MCF 10A (cell line): ENCODE data around the gene RNF217. TPM values are rescaled to one million over a fixed set of nuclear protein-coding genes. Genes with fewer than 3 reads are reported as not detected.

Source experiments
- BruUV-seq: library from RNA; stranded (reverse); fragments of 400-500 nt; replicated peaks from 2 replicates; lab custom pipeline; 2021; lab: Mats Ljungman, UMichigan
- CTCF ChIA-PET: fragments of 300-600 bp; sonication (Branson Sonifier 250); formaldehyde crosslinking; extraction: SDS; loops from one replicate; lab custom pipeline; 2021; ENCODE audit warnings: antibody characterized with exemption, inconsistent platforms; lab: Yijun Ruan, JAX
- POLR2A ChIA-PET: fragments of 300-600, 350-650 bp; sonication (Branson Sonifier 250); formaldehyde crosslinking; extraction: SDS; loops from one replicate; lab custom pipeline; 2020; ENCODE audit warnings: antibody characterized with exemption, inconsistent platforms; lab: Yijun Ruan, JAX
- DNase-seq: peaks from one replicate; pipeline ENCODE4 v3.0.0-alpha.2; 2018; ENCODE audit not compliant: unreplicated experiment
- H3K27ac Mint-ChIP-seq: one replicate; pipeline ENCODE4 v1.8.0; 2022; ENCODE audit warnings: mild to moderate bottlenecking, low read depth, mixed read lengths; ENCODE audit not compliant: unreplicated experiment
- H3K27me3 Mint-ChIP-seq: one replicate; pipeline ENCODE4 v1.8.0; 2022; ENCODE audit warnings: mixed read lengths; ENCODE audit not compliant: insufficient read depth, unreplicated experiment
- H3K36me3 Mint-ChIP-seq: one replicate; pipeline ENCODE4 v1.8.0; 2022; ENCODE audit warnings: mild to moderate bottlenecking, moderate library complexity, mixed read lengths; ENCODE audit not compliant: insufficient read depth, unreplicated experiment
- H3K4me1 Mint-ChIP-seq: one replicate; pipeline ENCODE4 v1.8.0; 2022; ENCODE audit warnings: mixed read lengths; ENCODE audit not compliant: insufficient read depth, unreplicated experiment
- H3K4me3 Mint-ChIP-seq: one replicate; pipeline ENCODE4 v1.8.0; 2022; ENCODE audit warnings: mild to moderate bottlenecking, moderate library complexity, mixed read lengths; ENCODE audit not compliant: unreplicated experiment
- H3K9me3 Mint-ChIP-seq: one replicate; pipeline ENCODE4 v1.8.0; 2022; ENCODE audit warnings: mixed read lengths; ENCODE audit not compliant: unreplicated experiment
- CTCF ChIP-seq: fragments of 200-600 bp; IDR thresholded peaks from one replicate; pipeline ENCODE4 v1.8.0; 2022; ENCODE audit warnings: antibody characterized with exemption, mild to moderate bottlenecking; ENCODE audit not compliant: unreplicated experiment
- intact Hi-C: fragments of 100-400 bp; cut with micrococcal nuclease; formaldehyde crosslinking; loops from 2 replicates; pipeline ENCODE4 v1.14.1; 2022
- total RNA-seq: library from RNA; stranded (reverse); gene quantifications from 2 replicates; pipeline ENCODE4 v1.2.3, GENCODE V29; 2022

The RNF217 gene
- total RNA-seq, 1 experiment from 2014 or later, result 24.8 TPM

GRCh38 chr6:125038925-125039324 is 76.7 kb downstream of the RNF217 start:
- BruUV-seq, result no TSS peak
- H3K4me1 Mint-ChIP-seq, result peaks cover 27% of the 10 kb centered on the region
- no peak for DNase-seq
- H3K27me3 Mint-ChIP-seq, result no peaks in the 10 kb centered on the region
- POLR2A ChIA-PET, result interaction anchor here (2.3 kb wide), 1 partner anchor 12 kb away, joined by 12 read pairs; no protein-coding TSS in a partner anchor
- no peak overlapping the region for H3K4me3 Mint-ChIP-seq
- H3K9me3 Mint-ChIP-seq, result no peaks in the 10 kb centered on the region
- no peak for TF ChIP-seq CTCF
- CTCF ChIA-PET, result no interaction called here
- intact Hi-C loops, result no loop called here
- H3K36me3 Mint-ChIP-seq, result peaks cover 6% of the 10 kb centered on the region
- H3K27ac Mint-ChIP-seq, result no peak overlapping the region

GRCh38 chr6:125041740-125042459 is 79.7 kb downstream of the RNF217 start:
- intact Hi-C loops, result no loop called here
- peaks cover 43% of the 10 kb centered on the region for H3K4me1 Mint-ChIP-seq
- no TSS peak for BruUV-seq
- H3K36me3 Mint-ChIP-seq, result peaks cover 20% of the 10 kb centered on the region
- ChIA-PET CTCF (interaction anchor here (1.2 kb wide), 1 partner anchor 34 kb away, joined by 3 read pairs; no protein-coding TSS in a partner anchor), POLR2A (interaction anchor here (0.9 to 1.3 kb wide), 5 partner anchors 10 to 79 kb away, joined by 3 to 6 read pairs (median 3); no protein-coding TSS in a partner anchor)
- no peaks in the 10 kb centered on the region for H3K27me3 Mint-ChIP-seq
- H3K9me3 Mint-ChIP-seq, result no peaks in the 10 kb centered on the region
- no peak for TF ChIP-seq CTCF
- no peak overlapping the region for H3K4me3 Mint-ChIP-seq
- DNase-seq, result peak; percentile 66
- peak overlapping the region; percentile 36 for H3K27ac Mint-ChIP-seq

GRCh38 chr6:125044066-125044465 is 81.8 kb downstream of the RNF217 start:
- Mint-ChIP-seq H3K9me3 (no peaks in the 10 kb centered on the region), H3K4me3 (no peak overlapping the region), H3K4me1 (peaks cover 47% of the 10 kb centered on the region), H3K27ac (no peak overlapping the region), H3K27me3 (no peaks in the 10 kb centered on the region), H3K36me3 (peaks cover 20% of the 10 kb centered on the region)
- no peak for DNase-seq
- no TSS peak for BruUV-seq
- POLR2A ChIA-PET, result interaction anchor here (0.7 to 1.4 kb wide), 2 partner anchors 76 to 80 kb away, joined by 4 to 6 read pairs; no protein-coding TSS in a partner anchor
- CTCF ChIA-PET, result no interaction called here
- intact Hi-C loops, result no loop called here
- no peak for TF ChIP-seq CTCF

- no TSS peak for BruUV-seq
- CTCF ChIA-PET, result no interaction called here
- no peak overlapping the region for H3K27ac Mint-ChIP-seq
Measured at GRCh38 chr6:125044667-125045066, 82.4 kb downstream of the RNF217 start.

More at GRCh38 chr6:125044667-125045066, 82.4 kb downstream of the RNF217 start:
- TF ChIP-seq CTCF, result no peak
- POLR2A ChIA-PET, result interaction anchor here (1.4 to 1.7 kb wide), 2 partner anchors 30 to 81 kb away, joined by 6 to 9 read pairs; no protein-coding TSS in a partner anchor
- Mint-ChIP-seq H3K4me1 (peaks cover 51% of the 10 kb centered on the region), H3K9me3 (peaks cover 3% of the 10 kb centered on the region), H3K27me3 (no peaks in the 10 kb centered on the region), H3K36me3 (peaks cover 22% of the 10 kb centered on the region), H3K4me3 (no peak overlapping the region)
- intact Hi-C loops, result no loop called here
- no peak for DNase-seq
